NCI-H1417 (cell line): Measurements from ENCODE around the gene OPCML.

Source experiments
- DNase-seq, 3 experiments: peaks; one replicate each; lab custom pipeline; 2025; lab: John Stamatoyannopoulos, UW

OPCML gene

GRCh38 chr11:133541021-133541719, 8.9 kb upstream of the OPCML start:
- no peak for DNase-seq

- DNase-seq = no peak
Observed at GRCh38 chr11:133536198-133536597, 3.9 kb upstream of the OPCML start.

- DNase-seq = no peak
Observed at GRCh38 chr11:133533205-133533604, 904 bp upstream of the OPCML start.

GRCh38 chr11:133531458-133531857, 843 bp downstream of the OPCML start:
- DNase-seq = no peak

GRCh38 chr11:133530501-133530835, 1.8 kb downstream of the OPCML start:
- DNase-seq = no peak

GRCh38 chr11:133529807-133530500, 2.3 kb downstream of the OPCML start:
- DNase-seq = no peak

- DNase-seq = no peak
Observed at GRCh38 chr11:133526790-133527189, 5.5 kb downstream of the OPCML start.

- no peak for DNase-seq
Observed at GRCh38 chr11:133525976-133526375, 6.3 kb downstream of the OPCML start.

GRCh38 chr11:133524488-133524887, 7.8 kb downstream of the OPCML start:
- no peak for DNase-seq

GRCh38 chr11:133522344-133522743, 10.0 kb downstream of the OPCML start:
- DNase-seq = no peak

- no peak for DNase-seq
Observed at GRCh38 chr11:133521502-133521901, 10.8 kb downstream of the OPCML start.

GRCh38 chr11:133520707-133521106, 11.6 kb downstream of the OPCML start:
- DNase-seq = no peak

- no peak for DNase-seq
Observed at GRCh38 chr11:133519560-133519959, 12.7 kb downstream of the OPCML start.

- DNase-seq = no peak
Observed at GRCh38 chr11:133518702-133519264, 13.5 kb downstream of the OPCML start.

GRCh38 chr11:133516845-133517244, 15.5 kb downstream of the OPCML start:
- DNase-seq = no peak

- peak in 2 of 3 experiments; percentile 71 to 91 for DNase-seq
Observed at GRCh38 chr11:133515107-133515506, 17.2 kb downstream of the OPCML start.

GRCh38 chr11:133509924-133510697, 22.2 kb downstream of the OPCML start:
- DNase-seq = no peak

GRCh38 chr11:133508468-133508867, 23.8 kb downstream of the OPCML start:
- DNase-seq = no peak

- DNase-seq = no peak
Observed at GRCh38 chr11:133507185-133507584, 25.1 kb downstream of the OPCML start.

- DNase-seq = no peak
Observed at GRCh38 chr11:133506551-133507094, 25.7 kb downstream of the OPCML start.

GRCh38 chr11:133506023-133506422, 26.3 kb downstream of the OPCML start:
- no peak for DNase-seq

GRCh38 chr11:133504906-133505305, 27.4 kb downstream of the OPCML start:
- no peak for DNase-seq
